GM12892 (cell line): ENCODE data around the gene LARGE1.

ENCODE experiments used
- POLR2A ChIP-seq: IDR thresholded peaks from 2 replicates; pipeline ENCODE4 v1.6.1; 2011; ENCODE audit warnings: low read depth, low read length, control low read depth
- POLR2AphosphoS5 ChIP-seq: IDR thresholded peaks from 2 replicates; pipeline ENCODE4 v1.6.1; 2011; ENCODE audit warnings: low read depth, low read length, control low read depth

DNA sequence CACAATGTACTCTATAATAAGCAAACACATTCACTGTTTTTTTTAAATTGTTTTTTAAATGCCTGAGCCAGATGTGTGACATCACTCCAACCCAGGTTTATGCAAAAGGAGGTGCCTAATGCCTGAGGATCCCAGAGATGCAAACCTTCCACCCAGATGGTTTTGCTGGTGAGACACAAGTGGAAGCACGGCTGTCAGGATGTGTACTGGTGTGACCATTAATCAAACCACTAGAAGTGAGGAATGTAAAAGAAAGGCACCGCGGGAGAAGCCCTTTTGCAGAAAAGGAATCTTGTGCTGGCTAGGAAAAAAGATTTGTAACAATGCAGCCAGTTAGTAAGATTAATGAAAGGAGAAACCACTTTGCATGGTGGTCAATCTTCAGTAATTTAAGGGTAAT is 407.4 kb downstream of the LARGE1 start:
- TF ChIP-seq POLR2A (no peak), POLR2AphosphoS5 (no peak)
